GM18861 (cell line): ENCODE results near the gene SLC6A13.

Experiments used
- ATAC-seq: cut with Tn5 transposase; IDR thresholded peaks from one replicate; pipeline ENCODE4 v1.9.1; 2021; ENCODE audit not compliant: unreplicated experiment

Gene SLC6A13

GRCh38 chr12:234891-235415 is 27.7 kb downstream of the SLC6A13 start:
- ATAC-seq: no peak

DNA sequence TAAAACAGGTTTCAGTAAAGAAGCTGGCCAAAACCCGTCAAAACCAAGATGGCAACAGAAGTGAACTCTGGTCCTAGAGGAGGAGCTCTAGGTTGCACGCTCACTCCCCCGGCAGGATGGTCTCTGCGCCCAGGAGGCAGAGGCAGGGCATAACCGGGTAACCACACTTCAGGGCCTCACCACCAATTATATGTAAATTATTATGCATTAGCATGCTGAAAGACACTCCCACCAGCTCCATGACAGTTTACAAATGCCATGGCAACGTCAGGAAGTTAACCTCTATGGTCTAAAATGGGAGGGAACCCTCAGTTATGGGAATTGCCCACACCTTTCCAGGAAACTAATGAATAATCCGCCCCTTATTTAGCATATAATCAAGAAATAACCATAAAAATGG is 28.6 kb downstream of the SLC6A13 start:
- ATAC-seq: no peak

GRCh38 chr12:233615-233968 is 29.0 kb downstream of the SLC6A13 start:
- no peak for ATAC-seq

GRCh38 chr12:232731-233614 is 29.7 kb downstream of the SLC6A13 start:
- ATAC-seq: no peak

DNA sequence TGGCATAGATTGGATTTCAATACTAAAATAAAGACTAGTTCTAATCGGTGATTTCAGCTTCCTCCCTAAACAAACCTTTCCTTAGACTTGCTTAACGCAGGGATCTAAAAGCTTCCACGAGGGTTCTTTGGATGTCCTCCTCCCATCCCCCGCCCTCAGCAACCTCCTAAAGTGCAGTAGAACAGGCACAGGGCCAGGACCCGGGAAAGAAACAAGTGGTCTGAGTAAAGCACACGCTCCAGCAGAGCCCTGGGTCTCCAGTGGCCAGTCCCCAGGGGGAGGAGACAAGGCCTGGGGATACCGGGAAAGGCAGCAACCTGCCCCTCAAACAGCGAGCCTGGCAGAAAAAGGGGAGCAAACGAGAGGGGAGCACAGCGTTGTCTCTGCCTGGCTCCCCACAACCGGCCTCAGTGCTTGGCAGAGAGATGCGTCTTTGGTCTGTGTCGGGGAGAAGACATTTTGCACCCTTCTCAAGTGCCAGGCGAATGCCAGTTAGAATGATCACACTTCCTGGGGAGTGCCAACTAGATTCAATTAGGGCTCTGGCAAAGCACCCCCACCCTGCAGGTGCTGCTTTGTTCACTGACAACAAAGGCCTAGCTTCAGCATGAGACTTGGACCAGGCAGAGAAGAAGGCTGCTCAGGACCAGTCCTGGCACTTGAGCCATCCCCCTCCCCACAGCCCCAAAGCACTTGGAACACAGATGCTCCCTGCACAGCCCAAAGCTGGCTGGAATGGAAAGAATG is 31.5 kb downstream of the SLC6A13 start:
- ATAC-seq: no peak

DNA sequence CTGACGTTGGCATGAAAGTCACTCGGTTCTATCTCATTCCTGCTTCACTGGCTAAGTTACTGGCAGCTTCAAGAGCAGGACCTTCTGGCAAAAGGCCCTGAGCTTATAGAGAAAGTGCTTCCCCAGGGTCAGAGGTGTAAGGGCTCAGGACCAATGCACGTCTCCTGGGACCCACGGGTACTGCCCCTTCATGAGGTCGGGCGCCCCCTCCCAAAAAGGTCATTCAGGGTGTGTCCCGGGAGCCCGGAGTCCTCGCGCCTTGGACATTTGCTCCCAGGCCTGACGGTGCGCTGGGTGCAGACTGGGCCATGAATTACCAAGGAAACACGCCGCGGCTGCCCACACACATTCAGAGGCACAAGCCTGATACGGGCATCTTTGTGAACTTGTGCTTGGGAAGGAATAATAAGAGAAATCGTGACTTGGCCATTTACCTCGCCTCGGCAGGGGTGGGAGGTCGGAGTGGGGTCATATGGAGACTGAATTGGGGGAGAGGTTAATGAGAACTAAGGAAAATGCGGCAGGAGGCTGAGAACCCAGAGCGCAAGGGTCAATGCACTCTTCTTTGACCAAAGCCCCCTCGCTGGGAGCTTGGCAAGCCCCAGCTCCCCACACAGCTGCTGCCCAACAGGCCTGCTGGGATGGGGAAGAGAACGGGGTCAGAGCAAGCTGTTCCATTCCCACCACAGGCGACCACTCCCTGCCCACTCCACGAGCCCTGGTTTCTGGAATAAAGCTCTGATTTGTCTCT is 33.0 kb downstream of the SLC6A13 start:
- ATAC-seq: no peak

- no peak for ATAC-seq
Observed at GRCh38 chr12:228846-229200, 33.8 kb downstream of the SLC6A13 start.

GRCh38 chr12:227923-228845 is 34.5 kb downstream of the SLC6A13 start:
- ATAC-seq: no peak

- no peak for ATAC-seq
Observed at GRCh38 chr12:227286-227915, 35.2 kb downstream of the SLC6A13 start.

GRCh38 chr12:226401-226800 is 36.2 kb downstream of the SLC6A13 start:
- ATAC-seq: no peak

DNA sequence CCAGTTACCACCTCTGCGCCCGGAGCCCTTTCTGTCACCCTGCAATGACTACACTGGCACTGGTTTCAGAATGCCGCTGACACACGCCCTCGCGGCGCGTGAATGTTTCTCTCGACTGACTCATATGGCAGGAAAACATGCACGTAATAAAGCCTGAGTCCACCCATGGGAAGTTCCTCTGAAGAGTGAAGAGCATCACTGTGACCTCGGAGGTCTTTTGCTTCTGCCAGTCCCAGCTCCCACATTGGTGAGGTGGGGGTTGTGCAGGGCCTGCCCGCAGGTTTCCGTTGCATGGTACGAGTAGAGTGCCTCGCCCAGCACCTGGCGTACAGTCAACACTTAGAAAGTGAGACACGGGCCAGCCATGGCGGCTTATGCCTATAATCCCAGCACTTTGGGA is 37.6 kb downstream of the SLC6A13 start:
- ATAC-seq: no peak

GRCh38 chr12:224330-224729 is 38.3 kb downstream of the SLC6A13 start:
- no peak for ATAC-seq

DNA sequence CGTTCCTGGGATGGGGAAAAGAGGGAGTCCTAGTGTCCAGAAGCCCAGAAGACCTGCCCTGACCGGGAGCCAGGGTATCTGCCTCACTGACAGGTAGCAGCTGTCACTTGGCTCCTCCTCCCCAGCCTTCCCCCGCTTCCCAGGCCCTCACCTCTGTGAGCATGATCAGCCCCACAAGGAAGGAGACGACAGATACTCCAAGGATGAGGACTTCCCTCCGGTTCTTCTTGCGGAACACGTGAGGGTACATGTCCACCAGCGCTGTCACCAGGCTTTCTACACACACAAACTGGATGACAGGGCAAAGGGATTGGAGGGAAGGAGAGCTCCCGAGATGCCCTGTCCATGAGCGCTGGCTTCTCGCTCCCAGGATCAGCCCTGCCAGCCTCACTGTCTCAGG is 38.8 kb downstream of the SLC6A13 start:
- no peak for ATAC-seq

GRCh38 chr12:221736-222135 is 40.9 kb downstream of the SLC6A13 start:
- ATAC-seq: no peak

DNA sequence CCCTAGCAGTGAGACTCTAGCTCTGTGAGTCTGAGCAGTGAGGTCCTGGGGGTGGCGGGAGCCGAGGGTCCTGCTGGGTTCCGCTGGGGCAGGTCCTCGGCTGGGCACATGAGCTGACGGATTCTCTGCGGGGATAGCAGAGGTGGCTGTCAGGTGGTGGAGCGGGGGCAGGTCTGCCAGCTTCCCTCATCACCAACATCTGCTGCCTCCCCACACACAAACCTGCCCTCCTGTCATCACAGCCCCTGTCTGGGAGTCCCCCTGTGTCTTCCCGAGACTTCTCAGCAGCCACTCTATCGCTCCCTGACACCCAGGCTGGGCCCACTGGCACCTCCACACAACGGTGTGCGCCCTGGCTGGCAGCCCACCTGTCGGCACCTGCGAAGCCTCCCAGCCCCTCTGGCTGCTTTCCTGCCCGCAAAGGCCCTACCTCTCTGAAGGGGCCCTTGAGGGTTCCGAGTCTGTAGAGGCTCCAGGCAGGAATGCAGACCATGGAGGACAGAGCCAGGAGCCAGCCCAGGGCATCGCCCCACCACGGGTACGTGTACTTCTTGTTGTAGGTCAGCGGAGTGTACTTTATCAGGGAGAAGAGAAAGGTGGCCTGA is 41.6 kb downstream of the SLC6A13 start:
- no peak for ATAC-seq

GRCh38 chr12:220491-220890 is 42.1 kb downstream of the SLC6A13 start:
- no peak for ATAC-seq

DNA sequence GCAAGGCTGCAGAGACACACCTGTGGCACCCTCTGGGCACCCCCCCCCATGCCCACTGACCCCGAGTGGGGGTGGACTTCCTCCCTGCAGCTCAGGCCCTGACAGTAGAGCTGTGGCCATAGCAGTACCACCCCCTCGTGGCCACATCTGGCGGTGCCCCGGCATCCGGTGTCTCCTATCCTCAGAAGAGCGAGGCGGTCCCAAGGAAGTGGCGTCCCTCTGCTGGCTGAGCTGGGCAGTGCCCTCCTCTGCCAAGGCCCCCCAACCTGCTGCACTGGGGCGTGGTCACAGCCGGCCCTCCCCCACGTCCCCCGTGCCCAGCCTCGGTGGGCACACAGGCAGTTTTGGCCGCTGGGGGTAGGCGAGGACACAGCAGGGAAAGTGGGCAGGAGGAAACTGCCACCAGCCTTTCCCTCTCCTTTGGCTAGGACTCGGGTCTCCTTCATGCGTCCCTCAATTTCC is 42.7 kb downstream of the SLC6A13 start:
- ATAC-seq: no peak

GRCh38 chr12:218728-219590 is 43.7 kb downstream of the SLC6A13 start:
- no peak for ATAC-seq

GRCh38 chr12:218221-218620 is 44.4 kb downstream of the SLC6A13 start:
- ATAC-seq: no peak
